ENCODE results near the gene GRIN3B.
A peak's percentile ranks its signal among the peaks of the same experiment; 100 is the strongest.

Gene GRIN3B

DNA sequence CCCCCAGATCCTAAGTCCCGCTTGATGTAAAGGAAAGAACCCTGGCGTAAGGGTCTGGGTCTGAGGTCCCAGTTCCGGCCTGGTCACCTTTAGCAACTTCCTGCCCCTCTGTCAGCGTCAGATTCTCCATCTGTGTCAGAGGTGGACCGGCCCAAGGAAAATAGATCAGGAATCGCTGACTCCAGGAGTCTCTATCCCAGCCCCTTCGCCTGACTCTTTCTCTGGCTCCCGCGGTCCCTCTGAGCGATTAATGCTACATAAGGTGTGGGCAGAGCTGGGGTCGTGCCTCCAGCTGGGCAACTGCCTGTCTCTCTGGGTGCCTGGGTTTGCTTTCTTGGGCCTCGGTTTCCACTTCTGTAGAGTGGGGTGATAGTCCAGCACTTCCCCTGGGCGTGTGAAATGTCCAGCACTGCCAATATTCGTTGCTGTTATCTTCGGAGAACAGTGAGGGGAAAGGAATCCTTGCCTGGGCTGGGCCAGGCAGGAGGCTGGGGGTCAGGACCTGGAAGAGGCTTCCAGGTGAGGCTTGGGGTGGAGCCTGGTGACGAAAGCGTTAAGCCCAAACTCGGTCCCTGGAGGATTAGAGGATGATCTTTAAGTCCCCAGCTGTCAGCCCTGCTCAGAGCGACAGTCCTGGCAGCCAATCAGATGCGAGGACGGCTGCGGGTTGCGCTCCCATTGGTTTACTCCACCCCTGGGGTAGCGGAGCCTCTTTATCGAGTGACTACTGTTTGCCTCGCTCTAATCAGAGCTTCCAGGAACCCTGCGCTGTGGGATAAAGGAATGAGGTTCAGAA lies 40.5 kb downstream of the GRIN3B start:
- peak; percentile 77 to 80 for DNase-seq (ENCODE audit: low read depth in 1 of 2, low spot score in 1 of 2)

DNA sequence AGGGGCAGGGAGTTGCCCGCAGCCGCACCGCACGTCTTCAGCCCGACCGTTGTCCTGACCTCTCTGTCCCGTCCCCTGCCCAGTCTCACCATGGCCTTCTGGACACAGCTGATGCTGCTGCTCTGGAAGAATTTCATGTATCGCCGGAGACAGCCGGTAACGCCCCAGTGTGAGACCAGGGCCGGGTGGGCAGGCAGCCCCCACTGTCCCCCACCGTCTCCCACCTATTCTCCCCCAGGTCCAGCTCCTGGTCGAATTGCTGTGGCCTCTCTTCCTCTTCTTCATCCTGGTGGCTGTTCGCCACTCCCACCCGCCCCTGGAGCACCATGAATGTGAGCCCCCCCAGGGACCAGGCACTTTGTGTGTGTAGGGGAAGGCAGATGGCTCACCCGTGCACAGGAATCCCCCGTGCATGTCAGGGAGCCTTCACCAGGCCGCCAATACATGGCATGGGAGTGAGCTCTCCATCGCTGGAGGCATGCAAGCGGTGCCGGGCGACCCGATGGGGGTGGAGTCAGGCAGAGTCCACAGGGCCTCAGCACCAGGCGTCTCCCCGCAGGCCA lies 41.1 kb downstream of the GRIN3B start:
- DNase-seq (ENCODE audit: low read depth in 1 of 2, low spot score in 1 of 2), result no peak

DNA sequence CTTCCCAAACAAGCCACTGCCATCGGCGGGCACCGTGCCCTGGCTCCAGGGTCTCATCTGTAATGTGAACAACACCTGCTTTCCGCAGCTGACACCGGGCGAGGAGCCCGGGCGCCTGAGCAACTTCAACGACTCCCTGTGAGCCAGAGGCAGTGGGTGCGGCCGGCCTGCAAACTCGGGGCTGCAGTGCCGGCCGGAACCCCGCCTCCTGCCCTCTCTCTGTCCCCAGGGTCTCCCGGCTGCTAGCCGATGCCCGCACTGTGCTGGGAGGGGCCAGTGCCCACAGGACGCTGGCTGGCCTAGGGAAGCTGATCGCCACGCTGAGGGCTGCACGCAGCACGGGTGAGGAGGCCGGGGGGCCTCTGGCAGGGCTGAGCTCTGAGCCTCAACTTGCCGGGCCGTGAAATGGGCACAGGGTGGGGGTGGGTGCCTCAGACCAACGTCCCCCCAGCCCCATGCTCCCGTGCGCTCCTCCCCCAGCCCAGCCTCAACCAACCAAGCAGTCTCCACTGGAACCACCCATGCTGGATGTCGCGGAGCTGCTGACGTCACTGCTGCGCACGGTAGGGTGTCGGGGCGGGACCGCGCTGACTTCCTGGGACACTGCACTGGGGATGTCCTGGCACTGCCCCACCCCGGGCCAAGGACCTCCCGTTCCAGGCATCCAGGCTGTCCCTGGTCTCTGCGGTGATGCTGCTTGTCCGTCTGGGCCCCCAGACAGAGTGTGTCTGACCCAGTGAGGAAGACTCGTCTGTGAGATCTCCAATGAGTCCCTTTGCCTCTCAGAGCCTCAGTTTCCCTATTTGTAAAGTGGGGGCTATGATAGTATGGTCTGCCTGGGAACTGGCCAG lies 41.8 kb downstream of the GRIN3B start:
- no peak for DNase-seq (ENCODE audit: low read depth in 1 of 2, low spot score in 1 of 2)

DNA sequence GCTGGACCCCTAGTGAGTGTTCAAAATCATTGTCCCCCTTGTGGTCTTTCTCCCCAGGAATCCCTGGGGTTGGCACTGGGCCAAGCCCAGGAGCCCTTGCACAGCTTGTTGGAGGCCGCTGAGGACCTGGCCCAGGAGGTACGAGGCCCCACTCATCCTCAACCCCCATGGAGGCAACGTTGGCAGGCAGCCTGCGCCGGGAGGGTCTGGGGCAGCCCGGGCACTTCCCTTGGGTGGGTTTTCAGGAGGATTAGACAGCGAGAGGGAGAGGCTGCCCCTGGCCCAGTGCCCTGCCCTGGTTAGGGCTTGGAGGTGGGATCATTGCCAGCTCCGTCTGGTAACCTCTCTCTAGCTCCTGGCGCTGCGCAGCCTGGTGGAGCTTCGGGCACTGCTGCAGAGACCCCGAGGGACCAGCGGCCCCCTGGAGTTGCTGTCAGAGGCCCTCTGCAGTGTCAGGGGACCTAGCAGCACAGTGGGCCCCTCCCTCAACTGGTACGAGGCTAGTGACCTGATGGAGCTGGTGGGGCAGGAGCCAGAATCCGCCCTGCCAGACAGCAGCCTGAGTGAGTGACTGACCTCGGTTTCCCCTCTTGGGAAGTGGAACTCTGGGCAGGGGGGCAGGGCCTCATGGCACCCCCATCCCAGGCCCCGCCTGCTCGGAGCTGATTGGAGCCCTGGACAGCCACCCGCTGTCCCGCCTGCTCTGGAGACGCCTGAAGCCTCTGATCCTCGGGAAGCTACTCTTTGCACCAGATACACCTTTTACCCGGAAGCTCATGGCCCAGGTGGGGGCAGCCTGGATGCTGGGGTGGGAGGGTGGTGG lies 42.7 kb downstream of the GRIN3B start:
- no peak for DNase-seq (ENCODE audit: low read depth in 1 of 2, low spot score in 1 of 2)

DNA sequence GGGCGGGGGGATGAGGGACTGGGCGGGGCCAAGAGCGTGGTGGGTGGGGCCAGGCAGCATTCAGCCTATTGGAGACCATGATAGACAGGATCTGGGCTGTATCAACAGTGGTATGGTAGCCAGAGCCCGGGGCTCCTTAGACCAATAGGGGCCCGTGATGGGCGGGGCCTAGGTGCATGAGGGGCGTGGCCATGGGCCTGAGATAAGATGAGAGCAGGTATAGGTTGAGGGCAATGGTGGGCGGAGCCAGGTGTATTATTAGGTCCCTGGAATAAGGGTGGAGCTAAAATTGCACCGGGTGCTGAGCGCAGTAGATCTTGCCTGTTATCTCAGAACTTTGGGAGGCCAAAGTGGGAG lies 45.0 kb downstream of the GRIN3B start:
- no peak for DNase-seq (ENCODE audit: low read depth in 1 of 2, low spot score in 1 of 2)

DNA sequence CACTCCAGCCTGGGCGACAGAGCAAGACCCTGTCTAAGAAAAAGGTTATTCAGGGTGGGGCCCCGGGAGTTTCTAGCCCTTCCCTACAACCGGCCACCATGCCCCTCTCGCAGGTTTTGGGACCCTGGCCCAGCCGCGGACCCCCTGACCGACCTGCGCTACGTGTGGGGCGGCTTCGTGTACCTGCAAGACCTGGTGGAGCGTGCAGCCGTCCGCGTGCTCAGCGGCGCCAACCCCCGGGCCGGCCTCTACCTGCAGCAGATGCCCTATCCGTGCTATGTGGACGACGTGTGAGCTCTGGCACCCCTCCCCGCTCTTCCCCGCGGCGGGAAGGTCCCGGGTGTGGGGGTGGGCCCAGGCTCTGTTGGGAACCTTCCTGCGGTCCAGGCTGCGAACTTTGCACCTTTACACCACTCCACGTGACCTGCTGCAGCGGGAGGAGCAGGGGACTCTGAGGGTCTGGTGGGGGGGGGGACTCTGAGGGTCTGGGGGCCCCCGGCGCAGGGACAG lies 46.0 kb downstream of the GRIN3B start:
- no peak for DNase-seq (ENCODE audit: low read depth in 1 of 2, low spot score in 1 of 2)

DNA sequence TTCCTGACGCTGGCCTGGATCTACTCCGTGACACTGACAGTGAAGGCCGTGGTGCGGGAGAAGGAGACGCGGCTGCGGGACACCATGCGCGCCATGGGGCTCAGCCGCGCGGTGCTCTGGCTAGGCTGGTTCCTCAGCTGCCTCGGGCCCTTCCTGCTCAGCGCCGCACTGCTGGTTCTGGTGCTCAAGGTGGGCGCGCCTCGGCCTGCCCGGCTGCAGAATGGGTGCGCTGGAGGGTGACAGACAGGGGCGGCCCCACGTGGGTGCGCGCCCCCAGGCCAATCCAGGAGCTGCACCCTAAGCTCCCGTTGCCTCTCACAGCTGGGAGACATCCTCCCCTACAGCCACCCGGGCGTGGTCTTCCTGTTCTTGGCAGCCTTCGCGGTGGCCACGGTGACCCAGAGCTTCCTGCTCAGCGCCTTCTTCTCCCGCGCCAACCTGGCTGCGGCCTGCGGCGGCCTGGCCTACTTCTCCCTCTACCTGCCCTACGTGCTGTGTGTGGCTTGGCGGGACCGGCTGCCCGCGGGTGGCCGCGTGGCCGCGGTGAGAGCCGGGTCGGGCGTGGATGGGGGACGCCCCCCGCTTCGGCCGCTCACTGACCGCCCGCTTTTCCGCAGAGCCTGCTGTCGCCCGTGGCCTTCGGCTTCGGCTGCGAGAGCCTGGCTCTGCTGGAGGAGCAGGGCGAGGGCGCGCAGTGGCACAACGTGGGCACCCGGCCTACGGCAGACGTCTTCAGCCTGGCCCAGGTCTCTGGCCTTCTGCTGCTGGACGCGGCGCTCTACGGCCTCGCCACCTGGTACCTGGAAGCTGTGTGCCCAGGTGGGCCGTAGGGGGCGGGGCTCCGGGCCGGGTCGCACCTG lies 46.8 kb downstream of the GRIN3B start:
- DNase-seq (ENCODE audit: low read depth in 1 of 2, low spot score in 1 of 2), result no peak

DNA sequence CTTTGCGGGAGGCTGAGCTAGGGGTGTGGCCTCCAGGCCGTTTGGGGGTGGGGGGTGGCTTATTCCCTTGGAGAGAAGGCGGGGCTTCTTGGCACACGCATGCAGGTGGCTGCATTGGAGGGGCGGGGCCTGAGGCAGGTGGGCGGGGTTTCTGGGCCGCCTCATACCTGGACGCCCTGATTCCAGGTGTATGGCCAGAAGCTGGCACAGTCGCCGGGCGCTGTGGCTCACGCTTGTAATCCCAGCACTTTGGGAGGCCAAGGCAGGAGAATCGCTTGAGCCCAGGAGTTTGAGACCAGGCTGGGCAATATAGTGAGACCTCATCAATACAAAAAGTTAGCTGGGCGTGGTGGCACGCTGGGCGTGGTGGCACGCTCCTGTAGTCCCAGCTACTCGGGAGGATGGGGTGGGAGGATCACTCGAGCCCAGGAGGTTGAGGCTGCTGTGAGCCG lies 47.5 kb downstream of the GRIN3B start:
- DNase-seq (ENCODE audit: low read depth in 1 of 2, low spot score in 1 of 2), result no peak

DNA sequence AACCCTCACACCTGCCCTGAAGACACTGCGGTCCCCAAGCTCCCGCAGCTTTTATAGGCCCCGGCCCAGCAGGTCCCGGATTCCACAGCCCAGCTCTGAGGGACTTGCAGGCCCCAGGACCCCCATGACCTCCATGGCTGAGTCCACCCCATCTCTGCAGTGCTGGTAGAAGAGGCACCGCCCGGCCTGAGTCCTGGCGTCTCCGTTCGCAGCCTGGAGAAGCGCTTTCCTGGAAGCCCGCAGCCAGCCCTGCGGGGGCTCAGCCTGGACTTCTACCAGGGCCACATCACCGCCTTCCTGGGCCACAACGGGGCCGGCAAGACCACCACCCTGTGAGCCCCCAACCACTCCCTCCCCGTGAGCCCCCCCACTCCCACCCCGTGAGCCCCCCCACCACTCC lies 48.9 kb downstream of the GRIN3B start:
- DNase-seq (ENCODE audit: low read depth in 1 of 2, low spot score in 1 of 2), result no peak

DNA sequence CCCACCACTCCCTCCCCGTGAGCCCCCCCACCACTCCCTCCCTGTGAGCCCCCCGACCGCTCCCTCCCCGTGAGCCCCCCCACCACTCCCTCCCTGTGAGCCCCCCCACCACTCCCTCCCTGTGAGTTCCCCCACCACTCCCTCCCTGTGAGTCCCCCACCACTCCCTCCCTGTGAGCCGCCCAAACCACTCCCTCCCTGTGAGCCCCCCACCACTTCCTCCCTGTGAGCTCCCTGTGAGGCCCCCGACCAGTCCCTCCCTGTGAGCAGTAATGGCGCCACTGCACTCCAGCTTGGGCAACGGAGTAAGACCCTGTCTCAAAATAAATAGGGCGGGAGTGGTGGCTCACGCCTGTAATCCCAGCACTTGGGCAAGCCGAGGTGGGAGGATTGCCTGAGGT lies 49.6 kb downstream of the GRIN3B start:
- no peak for DNase-seq (ENCODE audit: low read depth in 1 of 2, low spot score in 1 of 2)

DNA sequence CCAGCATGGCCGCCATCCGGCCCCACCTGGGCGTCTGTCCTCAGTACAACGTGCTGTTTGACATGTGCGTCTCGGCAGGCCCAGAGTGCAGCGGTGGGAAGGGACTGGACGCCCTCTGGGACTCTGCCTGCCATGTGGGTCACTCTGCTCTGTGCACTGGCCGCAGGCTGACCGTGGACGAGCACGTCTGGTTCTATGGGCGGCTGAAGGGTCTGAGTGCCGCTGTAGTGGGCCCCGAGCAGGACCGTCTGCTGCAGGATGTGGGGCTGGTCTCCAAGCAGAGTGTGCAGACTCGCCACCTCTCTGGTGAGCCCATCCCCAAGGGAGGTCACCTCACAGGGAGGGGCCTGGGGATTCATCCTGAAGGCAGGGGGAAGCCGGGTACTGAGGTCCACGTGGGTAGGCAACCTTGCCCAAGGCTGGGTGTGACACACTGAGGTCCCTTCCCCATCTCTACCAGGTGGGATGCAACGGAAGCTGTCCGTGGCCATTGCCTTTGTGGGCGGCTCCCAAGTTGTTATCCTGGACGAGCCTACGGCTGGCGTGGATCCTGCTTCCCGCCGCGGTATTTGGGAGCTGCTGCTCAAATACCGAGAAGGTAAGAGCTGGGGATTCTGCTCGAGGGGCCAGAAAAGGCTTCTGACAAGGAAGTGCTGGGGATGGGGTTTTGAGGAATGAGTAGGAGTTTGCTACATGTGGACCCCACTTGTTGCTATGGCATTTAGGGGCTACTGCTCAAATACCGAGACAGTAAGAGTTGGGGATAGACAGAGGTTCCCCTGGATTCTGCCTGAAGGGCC lies 51.0 kb downstream of the GRIN3B start:
- no peak for DNase-seq (ENCODE audit: low read depth in 1 of 2, low spot score in 1 of 2)

DNA sequence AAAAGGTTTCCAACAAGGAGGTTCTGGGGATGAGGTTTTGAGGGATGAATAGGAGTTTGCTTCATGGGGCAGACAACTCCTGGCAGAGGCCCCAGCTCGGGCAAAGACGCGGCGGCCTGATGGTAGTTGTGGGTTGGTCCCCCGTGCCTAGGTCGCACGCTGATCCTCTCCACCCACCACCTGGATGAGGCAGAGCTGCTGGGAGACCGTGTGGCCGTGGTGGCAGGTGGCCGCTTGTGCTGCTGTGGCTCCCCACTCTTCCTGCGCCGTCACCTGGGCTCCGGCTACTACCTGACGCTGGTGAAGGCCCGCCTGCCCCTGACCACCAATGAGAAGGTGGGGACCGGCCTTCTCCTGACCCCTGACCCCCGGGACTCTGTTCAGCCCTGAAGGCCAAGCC lies 51.6 kb downstream of the GRIN3B start:
- DNase-seq (ENCODE audit: low read depth in 1 of 2, low spot score in 1 of 2), result no peak

DNA sequence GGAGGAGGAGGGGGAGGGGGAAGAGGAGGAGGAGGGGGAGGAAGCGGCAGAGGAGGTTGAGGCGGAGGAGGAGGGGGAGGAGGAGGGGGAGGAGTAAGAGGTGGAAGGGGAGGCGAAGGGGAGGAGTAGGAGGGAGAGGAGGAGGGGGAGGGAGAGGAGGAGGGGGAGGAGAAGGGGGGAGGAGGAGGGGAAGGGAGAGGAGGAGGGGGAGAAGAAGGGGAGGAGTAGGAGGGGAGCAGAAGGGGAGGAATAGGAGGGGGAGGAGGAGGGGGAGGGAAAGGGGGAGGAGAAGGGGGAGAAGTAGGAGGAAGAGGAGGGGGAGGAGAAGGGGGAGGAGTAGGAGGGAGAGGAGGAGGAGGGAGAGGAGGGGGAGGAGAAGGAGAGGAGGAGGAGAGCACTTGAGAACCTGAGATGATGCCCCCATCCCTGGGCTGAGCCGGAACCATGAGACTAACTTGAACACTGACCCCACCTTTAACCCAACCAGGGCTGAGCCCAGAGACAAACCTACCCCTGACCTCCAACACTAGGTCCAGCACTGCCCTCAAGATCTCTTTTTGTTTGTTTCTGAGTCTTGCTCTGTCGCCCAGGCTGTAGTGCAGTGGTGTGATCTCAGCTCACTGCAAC lies 52.2 kb downstream of the GRIN3B start:
- no peak for DNase-seq (ENCODE audit: low read depth in 1 of 2, low spot score in 1 of 2)

DNA sequence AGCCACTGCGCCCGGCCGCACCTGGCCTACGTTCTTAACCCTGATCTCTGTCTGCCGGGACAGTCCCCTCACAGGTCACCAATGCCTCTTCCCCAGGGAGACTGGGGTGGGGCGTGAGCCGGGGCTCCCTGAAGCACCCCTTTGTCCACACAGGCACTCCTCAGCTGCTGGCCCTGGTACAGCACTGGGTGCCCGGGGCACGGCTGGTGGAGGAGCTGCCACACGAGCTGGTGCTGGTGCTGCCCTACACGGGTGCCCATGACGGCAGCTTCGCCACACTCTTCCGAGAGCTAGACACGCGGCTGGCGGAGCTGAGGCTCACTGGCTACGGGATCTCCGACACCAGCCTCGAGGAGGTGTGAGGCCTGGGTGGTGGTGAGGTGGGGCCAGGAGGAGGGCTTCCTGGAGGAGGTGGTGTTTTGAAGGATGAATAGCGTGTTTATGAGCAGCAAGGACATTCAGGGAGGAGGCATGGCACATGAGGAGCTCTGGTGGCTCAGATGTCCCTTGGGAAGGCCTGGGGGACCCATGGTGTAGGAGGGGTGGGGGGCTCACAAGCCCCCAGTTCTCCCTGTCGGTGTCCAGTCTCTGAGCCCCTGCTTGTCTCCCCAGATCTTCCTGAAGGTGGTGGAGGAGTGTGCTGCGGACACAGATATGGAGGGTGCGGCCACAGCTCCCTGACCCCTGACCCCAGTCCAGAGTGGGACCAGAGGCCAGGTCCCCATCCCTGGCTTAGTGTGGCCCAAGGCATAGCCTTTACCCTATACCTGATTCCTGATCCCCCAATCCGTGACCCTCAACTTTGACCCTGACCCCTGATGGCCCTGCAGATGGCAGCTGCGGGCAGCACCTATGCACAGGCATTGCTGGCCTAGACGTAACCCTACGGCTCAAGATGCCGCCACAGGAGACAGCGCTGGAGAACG lies 53.2 kb downstream of the GRIN3B start:
- DNase-seq (ENCODE audit: low read depth in 1 of 2, low spot score in 1 of 2), result no peak

DNA sequence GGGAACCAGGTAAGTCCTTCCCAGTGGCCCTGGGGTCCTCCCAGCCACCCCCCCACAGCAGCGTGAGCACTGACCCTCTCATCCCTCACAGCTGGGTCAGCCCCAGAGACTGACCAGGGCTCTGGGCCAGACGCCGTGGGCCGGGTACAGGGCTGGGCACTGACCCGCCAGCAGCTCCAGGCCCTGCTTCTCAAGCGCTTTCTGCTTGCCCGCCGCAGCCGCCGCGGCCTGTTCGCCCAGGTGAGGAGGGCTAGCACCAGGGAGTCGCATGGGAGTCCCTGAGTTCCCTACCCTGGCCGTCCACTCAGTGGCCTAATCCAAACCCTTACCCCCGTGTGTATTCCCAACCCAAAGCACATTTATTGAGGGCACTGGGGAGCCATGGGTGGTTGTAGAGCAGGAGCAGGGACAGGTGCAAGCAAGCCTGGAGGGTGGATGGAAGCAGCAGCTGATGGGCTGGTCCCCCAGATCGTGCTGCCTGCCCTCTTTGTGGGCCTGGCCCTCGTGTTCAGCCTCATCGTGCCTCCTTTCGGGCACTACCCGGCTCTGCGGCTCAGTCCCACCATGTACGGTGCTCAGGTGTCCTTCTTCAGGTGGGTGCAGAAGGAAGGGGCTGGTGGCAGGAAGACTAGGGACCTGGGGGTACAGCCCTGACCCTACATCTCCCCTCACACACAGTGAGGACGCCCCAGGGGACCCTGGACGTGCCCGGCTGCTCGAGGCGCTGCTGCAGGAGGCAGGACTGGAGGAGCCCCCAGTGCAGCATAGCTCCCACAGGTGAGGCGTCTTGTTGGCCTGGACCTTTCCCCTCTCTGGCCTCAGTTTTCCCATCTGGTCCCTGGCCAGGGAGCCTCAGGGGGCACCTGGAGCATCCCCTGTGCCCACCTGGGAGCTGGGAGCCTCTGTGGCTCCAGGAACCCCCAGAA lies 54.1 kb downstream of the GRIN3B start:
- DNase-seq (ENCODE audit: low read depth in 1 of 2, low spot score in 1 of 2), result no peak

DNA sequence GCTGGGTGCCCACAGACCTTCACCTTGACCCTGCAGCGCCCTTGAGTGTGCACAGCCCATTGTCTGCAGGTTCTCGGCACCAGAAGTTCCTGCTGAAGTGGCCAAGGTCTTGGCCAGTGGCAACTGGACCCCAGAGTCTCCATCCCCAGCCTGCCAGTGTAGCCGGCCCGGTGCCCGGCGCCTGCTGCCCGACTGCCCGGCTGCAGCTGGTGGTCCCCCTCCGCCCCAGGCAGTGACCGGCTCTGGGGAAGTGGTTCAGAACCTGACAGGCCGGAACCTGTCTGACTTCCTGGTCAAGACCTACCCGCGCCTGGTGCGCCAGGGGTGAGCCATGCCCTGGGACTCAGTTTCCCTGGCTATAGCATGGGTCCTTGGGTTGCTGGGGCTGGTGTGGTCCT lies 54.8 kb downstream of the GRIN3B start:
- no peak for DNase-seq (ENCODE audit: low read depth in 1 of 2, low spot score in 1 of 2)

All from stimulated activated CD4-positive, alpha-beta T cell treated with anti-CD3 and anti-CD28 coated beads, Interleukin-15, amount 100 ng/mL, for 1 hour (primary cell).